Measurements from ENCODE around the gene PITPNM2.

Gene PITPNM2

DNA sequence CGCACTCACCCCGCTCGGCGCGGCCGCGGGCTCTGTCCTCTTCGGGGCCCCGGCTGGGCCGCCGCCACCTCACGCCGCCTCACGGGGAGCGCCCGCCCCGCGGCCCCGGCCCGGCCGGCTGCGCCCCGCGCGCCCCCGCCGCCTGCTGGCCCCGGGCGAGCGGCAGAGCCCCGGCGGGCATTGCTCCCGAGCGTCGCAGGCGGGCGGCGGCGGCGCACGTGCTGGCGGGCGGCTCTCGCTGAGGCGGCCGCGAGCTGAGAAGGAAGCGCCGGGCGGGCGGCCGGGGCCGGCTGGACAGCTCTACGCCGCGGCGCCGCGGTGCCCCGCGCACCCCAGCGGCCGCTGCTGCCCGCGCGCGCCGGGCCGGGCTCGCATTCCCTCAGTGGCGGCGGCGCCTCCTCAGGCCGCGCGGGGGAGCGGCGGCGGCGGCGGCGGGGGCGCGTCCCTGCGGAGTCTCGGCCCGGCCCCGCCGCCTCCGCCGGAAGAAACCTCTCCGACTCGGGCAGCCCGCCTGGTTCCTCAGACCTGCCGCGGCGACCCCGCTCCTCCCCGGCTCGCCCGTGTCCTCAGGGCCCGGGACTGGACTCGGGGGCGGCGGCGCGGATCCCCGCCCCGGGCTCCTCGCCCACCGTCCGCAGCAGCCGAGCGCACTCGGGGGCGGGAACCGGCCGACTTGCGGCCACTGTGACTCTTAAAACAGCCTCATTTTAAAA lies at the start of gene PITPNM2:
PITPNM2 (minus strand) TSS at position 347 of the 713 bp plus-strand sequence. CDS start 116,500 bp downstream, outside the sequence.
- peak; percentile 38 for DNase-seq

DNA sequence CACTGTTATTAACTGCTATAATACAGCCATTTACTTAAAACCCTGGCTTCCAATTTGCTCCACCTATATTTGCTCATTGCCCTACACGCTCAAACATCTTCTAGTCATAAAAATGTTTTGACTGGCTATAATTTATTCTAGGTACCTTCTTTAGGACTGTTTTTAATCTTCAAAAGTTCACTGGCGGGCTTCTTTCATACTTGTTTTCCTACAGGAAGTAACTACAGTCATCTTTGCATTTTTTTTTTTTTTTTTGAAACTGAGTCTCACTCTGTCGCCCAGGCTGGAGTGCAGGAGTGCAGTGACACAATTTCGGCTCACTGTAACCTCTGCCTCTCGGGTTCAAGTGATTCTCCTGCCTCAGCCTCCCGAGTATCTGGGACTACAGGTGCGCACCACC lies 49.5 kb upstream of the PITPNM2 start:
- no peak for DNase-seq

DNA sequence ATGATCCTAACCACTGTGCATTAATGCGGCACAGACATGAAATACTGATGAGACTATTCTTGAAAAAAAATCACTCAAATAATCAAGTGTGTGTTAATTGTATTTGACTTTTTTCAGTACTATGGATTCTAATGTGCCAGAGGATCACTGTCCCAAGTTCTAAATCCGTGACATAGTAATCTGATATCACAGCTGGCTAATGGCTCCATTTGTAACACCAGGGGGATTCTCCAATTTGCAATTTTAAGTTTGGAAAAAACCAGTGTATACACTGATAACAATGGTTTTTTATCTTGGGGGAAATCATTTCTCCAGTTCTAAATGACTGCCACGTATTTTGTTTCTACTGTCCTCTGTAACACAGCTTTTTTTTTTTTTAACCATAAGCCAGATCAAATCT lies 49.0 kb upstream of the PITPNM2 start:
- DNase-seq: no peak

DNA sequence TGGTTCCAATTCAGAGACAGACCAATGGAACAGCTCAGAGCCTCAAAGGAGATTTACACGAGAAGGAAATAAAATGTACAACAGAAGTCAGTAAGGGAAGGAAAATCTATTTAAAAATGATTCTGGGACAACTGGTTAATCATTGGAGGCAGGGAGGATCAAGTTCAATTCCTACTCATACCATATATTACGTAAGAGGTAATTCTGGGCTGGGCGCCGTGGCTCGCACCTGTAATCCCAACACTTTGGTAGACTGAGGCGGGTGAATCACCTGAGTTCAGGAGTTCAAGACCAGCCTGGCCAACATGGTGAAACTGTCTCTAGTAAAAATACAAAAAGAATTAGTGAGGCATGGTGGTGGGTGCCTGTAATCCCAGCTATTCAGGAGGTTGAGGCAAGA lies 36.7 kb upstream of the PITPNM2 start:
- DNase-seq: no peak

DNA sequence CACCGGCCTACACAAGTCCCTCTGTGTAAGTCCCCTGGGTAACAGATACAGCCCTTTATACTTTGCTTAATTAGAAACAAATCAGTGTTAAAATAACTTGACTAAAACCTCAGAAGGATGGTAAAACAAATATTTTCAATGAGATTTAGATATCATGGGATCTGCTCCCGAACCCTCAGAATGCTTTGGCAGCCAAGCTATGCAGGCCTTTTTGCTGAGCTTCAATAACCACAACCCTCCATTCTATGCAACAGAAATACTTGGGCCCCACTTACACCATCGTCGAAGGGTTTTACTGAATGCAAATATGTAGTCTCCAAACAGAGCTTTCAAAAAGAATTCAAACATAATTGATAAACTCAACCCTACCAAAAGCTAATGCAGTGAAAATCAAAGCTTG lies 29.3 kb upstream of the PITPNM2 start:
- DNase-seq: no peak

DNA sequence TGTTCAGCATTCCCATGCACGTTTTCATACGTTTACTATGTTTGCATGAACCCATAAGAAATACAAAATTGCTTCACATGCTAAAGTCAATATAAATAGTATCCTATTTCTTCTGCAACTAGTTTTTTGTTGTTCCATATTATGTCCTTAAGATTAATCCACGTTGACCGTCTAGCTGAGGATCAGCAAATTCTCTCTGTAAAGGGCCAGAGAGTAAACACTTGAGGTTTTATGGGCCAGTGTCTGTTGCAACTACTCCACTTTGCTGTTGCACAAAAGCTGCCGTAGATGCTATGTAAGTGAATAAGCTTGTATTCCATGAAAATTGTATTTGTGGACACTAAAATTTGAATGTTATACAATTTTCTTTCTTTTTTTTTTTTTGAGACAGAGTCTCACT lies 21.1 kb upstream of the PITPNM2 start:
- no peak for DNase-seq

DNA sequence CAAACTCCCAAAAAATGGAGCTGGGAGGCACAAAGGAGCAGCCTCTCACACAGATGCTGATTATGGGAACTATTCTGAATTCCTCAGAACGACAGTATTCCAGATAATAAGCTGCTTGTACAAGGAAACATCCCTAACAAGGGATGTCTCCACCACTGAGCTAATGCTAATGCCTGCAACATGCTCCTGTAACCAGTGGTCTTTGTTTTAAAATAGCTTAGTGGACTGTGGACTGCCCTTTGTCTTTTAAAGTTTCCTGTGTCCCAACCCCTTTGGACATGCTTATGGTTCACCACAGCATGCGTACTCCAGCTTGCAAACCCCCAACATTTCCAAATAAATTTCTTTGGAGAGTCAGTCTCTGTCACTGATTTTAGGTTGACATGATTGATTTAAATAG lies 16.4 kb upstream of the PITPNM2 start:
- no peak for DNase-seq

DNA sequence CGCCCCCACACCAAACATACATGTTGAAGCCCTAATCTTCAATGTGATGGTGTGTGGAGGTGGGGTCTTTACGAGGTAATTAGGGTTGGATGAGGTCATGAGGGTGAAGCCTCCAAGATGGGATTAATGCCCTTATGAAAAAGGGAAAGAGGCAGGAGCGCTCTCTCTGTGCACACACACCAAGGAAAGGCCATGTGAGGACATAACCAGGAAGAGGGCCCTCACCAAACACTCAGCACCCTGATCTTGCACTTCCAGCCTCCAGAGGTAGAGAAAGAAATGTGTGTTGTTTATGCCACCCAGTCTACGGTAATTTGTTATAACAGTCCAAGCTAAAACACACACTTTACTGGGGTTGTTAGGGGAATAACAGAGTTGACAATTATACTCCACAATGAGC lies 14.6 kb upstream of the PITPNM2 start:
- no peak for DNase-seq

DNA sequence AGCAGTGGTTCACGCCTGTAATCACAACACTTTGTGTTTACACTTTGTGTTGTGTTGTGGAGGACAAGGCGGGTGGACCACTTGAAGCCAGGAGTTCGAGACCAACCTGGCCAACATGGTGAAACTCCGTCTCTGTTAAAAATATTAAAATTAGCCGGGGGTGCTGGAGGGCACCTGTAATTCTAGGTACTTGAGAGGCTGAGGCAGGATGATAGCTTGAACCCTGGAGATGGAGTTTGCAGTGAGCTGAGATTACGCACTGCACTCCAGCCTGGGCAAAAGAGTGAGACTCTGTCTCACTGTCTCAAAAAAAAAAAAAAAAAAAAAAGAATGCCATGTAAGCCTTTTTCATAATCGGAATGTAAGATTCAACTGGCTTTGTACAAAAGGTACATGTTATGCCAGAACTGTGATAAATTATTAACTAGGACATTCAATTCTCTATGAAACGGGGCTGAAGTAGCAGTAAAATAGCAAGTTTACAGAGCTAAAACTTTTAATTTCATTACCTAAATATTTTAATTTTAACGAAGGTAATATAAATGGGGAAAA lies 13.9 kb upstream of the PITPNM2 start:
- DNase-seq: no peak

DNA sequence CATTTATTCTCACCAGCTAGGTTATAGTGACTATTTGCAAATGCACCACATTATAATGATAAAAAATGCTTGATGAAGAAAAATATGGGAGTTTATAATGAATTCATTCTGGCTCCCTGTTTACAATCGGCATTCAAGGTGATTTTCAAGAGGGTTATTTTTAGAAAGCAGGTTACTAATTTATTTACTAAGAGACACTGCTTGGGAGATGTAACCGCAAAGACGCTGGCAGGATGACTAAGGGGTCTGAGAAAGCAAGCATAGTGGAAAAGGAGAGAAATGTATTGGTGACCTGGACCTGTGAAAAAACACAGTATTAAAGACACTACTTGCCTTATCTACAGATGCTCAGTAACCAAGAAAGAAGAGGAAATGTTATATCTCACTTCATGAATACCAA lies 13.3 kb upstream of the PITPNM2 start:
- no peak for DNase-seq

DNA sequence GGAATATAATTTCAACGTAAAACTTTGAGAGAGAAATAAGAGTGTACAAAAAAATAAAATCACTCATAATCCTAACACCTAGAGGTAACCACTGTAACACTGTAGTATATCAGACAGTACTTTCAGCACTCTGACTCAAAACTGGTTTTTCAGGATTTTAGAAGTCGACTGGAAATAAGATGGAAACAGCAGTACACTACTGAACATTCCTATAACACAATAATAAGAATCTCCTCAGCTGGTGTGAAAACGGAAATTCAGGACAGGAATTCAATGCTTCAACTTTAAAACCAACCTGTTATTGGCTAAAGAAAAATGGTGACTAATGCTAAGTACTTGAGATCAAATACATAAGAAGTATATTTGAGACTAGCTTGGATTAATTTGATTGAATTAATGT lies 12.3 kb upstream of the PITPNM2 start:
- DNase-seq: no peak

DNA sequence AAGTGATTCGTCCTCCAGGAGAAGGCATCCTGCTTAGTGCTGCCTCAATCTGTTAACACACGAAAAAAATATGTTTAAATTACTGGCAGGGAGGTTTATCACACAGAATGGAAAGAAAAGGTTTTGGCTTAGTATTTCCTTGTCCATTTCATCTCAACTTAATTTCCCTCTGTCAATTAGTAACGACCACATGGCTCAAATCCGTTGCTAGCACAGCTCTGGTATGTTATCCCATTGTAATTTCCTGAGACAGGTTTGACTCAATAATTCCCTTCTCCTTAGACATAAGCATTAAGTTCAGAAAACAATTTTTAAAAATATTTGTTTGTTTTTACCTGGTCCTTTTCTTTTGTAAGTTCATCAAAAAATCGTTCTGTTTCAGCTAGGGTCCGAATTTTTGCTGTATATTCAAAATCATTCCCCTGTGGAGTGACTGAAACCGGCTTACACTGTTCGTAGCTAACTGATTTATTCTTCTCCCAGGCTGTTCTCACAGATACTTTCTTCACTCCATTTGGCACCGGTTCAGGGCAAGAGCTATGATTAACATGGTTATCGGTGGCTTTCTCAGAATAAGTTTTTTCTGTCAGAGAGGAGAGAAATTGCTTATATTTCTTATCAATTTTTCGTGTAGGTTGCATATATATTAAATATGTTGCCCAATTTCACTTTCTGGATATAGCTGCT lies 10.1 kb upstream of the PITPNM2 start:
- no peak for DNase-seq

DNA sequence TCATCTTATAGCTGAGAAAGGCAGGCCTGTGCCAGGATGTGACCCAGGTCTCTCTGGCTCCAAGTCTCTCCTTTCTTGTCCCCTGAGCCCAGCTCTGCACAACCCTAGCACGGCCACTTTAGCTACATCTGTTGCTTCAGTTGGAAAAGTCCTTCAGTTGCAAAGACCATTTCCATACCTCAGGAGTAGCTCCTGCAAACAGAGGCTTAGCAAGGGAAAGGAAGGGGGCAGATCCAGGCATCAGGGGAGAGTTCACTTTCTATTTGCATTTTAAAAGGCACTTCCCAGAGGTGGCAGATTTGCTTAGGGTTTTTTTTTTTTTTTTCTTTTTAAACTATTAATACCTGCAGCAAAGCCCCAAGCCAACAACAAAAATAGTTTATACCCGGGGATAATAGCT lies 3.0 kb upstream of the PITPNM2 start:
- DNase-seq: no peak

DNA sequence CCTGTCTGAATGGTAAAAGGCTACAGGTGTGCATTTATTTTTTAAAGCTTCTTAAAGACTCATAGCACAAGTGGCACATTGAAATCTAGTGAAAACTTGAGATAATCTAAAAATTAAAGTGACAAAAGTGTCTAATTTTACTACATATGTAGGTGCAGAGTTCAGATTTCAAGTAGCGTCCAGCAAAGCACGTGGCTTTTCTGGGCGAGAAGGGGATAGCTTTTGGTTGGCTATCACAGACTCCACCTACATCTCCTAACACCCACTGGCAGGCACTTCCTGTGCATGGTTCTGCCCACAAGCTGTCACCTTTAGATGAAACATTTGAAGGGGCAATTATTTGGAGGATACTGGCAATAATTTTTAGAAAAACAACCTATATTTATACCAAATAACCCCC lies 1.9 kb upstream of the PITPNM2 start:
- DNase-seq: no peak

DNA sequence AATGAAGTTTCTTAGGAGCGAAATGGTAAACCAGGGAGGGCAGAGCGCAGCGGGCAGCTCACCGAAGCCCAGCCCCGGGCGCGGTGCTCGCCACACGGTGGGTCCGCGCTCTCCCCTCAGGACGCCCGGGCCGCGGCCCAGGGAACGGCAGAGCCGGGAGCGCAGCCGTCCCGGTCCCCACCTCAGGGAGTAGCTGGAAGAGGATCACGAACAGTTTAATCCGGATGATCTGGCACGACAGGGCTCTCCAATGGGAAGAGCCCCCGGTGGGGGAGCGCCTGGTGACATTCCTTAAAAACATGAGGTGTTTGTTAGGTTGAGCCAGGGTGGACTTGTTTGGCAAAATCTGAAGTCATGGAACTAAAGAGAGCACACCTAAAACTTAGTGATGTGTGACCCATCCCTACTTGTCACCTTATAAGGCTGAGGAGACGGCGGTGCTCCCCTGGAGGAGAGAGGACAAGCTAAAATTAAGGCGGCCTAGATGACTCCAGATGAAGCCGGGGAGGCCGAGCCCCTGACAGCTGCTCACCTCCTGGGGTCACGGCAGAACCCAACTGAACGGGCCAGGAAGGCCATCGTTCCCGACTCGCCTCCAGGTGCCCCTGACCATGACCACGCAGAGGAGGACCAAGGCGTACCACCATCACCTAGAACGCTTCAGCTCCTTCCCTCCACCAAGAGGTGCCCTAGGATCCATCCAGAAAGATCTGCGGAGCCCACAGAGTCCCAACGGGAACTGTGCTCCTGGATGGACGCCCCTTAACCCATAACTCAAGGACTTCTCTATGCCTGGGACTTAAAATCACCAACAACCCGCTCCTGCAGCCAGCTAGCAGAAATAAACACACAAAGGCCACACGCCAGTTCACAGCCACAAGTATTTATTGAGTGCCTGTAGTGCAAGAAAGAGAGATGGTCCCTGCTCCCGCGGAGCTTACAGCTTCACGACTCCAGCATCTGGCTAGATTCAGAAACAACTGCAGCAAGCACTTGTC lies 866 bp upstream of the PITPNM2 start:
- no peak for DNase-seq

DNA sequence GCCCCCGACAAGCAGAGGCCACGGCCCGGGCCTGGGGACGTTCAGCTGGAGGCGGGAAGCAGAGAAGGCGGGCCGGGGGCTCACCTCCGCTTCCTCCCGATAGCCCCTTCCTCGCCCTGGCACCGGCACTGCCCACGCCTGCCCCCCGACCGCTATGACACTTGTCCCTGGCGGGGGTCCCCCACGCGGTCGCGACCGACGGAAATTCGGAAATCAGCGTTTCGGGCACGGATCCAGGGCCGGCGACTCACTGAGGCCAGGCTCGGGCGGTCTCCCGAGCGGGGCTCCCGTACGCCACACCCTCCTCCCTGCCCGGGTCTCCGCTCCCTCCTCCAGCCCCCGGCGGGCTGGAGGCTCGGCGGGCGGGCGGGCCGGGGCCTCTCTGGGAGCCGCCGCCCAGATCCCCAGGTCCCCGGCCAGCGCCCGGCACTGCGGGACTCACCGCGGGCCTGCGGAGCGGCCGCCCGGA lies 581 bp downstream of the PITPNM2 start:
- DNase-seq: no peak

DNA sequence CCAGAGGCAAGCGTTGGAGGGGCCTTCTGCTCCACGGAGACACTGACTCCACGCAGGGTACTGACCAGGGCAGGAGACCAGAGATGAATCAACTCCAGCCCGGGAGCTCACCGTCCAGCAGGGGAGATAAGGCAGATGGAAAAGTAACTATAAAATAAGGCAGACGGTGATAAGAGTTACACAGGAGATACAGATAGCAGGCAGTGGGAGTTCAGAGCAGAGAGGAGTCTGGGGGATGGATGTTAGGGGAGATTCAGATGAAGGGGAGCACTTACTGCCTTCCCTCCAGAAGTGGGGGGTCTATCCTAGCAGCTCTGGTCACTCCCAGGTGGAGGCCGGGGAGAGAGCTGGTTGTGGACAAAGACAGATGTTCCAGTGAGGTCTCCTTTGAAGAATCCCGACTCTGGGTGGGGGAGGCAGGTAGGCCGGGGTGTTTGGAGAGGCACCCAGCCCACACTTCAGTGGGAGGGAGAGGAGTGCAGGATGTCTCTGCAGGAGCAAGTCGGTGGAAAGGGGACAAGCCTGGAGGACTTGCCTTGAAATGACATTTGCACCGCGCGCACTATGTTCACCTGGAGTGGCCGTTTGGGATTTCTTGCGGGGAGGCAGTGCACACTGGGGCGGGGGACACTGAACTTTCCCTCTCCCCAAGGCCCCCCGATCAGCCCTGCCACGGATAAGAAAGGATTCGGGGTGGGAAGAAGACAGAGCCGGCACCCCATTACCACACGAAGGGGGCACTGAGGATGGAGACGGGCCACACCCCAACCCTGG lies 1.2 kb downstream of the PITPNM2 start:
- no peak for DNase-seq

DNA sequence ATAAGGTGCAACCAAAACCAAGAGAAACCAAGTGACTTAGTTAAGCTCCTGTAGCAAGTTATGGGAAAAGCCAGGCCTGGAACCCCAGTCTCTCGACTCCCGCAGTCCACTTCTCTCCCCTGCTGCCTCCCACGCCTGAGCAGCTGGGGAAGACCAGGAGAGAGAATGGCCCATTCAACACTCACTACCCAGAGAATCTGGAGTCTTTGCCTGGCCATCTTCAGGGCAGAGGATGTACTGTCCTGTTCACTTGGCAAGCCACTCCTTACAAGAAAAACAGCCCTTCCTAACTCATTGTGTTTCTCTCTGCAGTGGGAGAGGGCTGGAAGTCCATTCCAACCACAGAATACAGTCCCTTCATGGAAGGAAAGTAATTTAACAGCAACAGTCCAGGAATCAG lies 1.8 kb downstream of the PITPNM2 start:
- no peak for DNase-seq

DNA sequence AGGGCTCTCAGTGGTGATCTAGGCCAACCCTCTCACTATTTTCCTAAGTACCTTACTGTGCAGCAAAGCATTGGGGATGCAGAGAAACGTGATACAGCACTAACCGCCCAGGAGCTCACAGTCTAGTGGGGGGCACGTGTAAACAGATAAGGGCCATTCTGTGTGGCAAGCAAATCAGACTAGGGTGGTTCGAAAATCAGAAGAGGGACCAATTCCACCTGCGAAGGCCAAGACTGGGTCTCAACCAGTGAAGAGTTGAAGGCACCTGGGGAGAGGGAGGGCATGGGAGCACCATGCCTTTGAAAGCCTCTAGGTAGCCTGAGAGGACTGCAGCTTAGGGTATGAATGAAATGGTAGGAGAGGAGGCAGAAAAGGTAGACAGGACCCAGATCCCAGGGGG lies 2.2 kb downstream of the PITPNM2 start:
- DNase-seq: no peak

DNA sequence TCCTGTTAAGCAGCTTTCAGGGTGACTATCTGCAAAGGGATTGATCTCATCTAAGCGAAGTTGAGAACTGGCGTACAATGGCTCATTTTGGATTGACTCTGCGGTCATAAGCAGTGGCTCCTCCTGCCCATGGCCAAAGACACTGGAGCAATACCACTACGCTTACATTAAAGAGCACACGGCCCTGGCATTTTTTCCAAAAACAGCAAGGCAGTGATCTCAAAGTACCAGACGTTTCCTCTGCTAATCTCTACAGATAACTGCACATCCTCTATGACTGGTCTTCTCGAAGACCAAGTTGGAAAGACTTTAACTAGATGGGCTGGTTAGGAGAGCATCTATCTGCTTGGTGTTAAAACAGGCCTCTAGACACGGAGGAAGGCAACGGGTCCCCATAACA lies 2.7 kb downstream of the PITPNM2 start:
- DNase-seq: no peak

DNA sequence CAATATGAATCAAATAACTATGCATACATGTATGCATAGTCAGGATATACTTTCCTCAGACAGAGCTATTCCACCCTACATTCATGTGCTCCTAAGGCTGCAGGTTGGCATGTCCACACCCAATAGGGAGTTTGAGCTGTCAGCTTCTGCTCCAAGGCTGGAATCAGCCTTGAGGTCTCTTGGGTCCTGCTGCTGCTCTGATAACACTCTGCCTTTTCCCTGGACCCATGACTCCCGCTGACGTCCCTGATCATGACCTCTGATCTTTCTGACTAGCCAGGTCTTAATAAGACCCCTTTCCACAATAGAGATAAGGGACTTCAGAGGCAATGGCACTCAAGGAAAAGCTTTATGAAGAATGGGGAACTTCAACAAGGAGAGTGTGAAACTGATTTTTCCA lies 5.7 kb downstream of the PITPNM2 start:
- DNase-seq: no peak

DNA sequence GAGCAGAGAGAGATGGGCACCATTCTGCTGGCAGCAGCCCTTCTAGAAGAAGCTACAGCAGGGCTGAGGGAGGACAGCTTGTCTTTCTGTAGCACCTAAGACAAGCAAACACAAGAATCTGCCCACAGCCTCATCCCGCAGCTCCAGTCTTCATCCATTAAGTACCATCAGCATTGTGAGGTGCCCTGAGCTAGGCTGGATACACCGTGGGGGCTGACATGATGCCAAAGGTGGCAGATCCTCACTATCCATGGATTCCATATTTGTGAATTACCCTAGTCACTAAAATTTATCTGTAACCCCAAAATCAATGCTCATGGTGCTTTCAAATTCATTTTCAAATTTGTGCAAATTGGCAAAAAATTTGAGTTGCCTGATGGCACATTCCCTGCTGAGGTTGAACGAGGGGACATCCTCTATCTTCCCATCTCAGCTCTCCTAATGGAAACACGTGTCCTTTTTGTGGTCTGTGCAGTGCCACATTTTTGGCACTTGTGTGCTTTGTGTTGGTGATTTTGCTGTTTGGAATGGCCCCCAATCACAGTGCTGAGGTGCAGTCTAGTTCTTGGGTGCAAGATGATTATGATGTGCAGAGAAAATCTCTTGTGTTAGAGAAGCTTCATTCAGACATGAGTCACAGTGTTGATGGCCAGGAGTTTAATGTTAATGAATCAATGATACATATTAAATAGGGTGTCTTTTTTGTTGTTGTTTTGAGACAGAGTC lies 7.0 kb downstream of the PITPNM2 start:
- no peak for DNase-seq
